NK-92 treated with Interleukin-12 subunit alpha and Interleukin-12 subunit beta, amount 100 ng/mL, for 24 hours (cell line): ENCODE results near the gene TMEM179B.
"Not testable (repeated sequence)": the region's sequence is repeated elsewhere in the genome, so short reads cannot be mapped to it uniquely, and the experiment has no call there.

ENCODE experiments used
- DNase-seq: peaks from one replicate; lab custom pipeline; 2025; lab: John Stamatoyannopoulos, UW

TMEM179B gene

GRCh38 chr11:62787005-62787759 lies at the start of gene TMEM179B:
Gene TMEM179B, plus strand, starts transcription at chr11:62787402. Its CDS starts 30 bp downstream, at chr11:62787432.
- DNase-seq: peak; percentile 96

GRCh38 chr11:62747475-62748160 lies 39.6 kb upstream of the TMEM179B start:
- no peak for DNase-seq

- not testable (repeated sequence) for DNase-seq
Observed at GRCh38 chr11:62749931-62750330, 37.3 kb upstream of the TMEM179B start.

GRCh38 chr11:62752177-62752785 lies 34.9 kb upstream of the TMEM179B start:
- no peak for DNase-seq

- no peak for DNase-seq
Observed at GRCh38 chr11:62752994-62753735, 34.0 kb upstream of the TMEM179B start.

- DNase-seq: peak; percentile 96
Observed at GRCh38 chr11:62753736-62754603, 33.2 kb upstream of the TMEM179B start, which contains the start of gene ZBTB3. Gene ZBTB3, minus strand, starts transcription at chr11:62754160. Its CDS starts 496 bp downstream, at chr11:62753664.

- DNase-seq: no peak
Observed at GRCh38 chr11:62755086-62755615, 32.1 kb upstream of the TMEM179B start.

GRCh38 chr11:62757846-62758788 lies 29.1 kb upstream of the TMEM179B start:
- DNase-seq: no peak

- DNase-seq: not testable (repeated sequence)
Observed at GRCh38 chr11:62760867-62761227, 26.4 kb upstream of the TMEM179B start.

- no peak for DNase-seq
Observed at GRCh38 chr11:62770778-62771143, 16.4 kb upstream of the TMEM179B start.

- DNase-seq: peak; percentile 95
Observed at GRCh38 chr11:62771144-62772021, 15.8 kb upstream of the TMEM179B start, which contains the start of gene TAF6L. Gene TAF6L, plus strand, starts transcription at chr11:62771396. Its CDS starts 4,388 bp downstream, at chr11:62775784.

GRCh38 chr11:62774407-62774806 lies 12.8 kb upstream of the TMEM179B start:
- no peak for DNase-seq

GRCh38 chr11:62775646-62776045 lies 11.6 kb upstream of the TMEM179B start:
- no peak for DNase-seq

GRCh38 chr11:62777389-62777788 lies 9.8 kb upstream of the TMEM179B start:
- no peak for DNase-seq

GRCh38 chr11:62778441-62778840 lies 8.8 kb upstream of the TMEM179B start:
- no peak for DNase-seq

- DNase-seq: no peak
Observed at GRCh38 chr11:62782753-62783152, 4.4 kb upstream of the TMEM179B start.

- peak; percentile 81 for DNase-seq
Observed at GRCh38 chr11:62786318-62787004, 741 bp upstream of the TMEM179B start.

- DNase-seq: no peak
Observed at GRCh38 chr11:62788991-62789390, 1.8 kb downstream of the TMEM179B start.
